MCF 10A (cell line): ENCODE data around the gene HHIPL2. TPM values are rescaled to one million over a fixed set of nuclear protein-coding genes. Genes with fewer than 3 reads are reported as not detected.

ENCODE experiments used
- Bru-seq: library from RNA; stranded (reverse); fragments of 400-500 nt; gene quantifications from one replicate; lab custom pipeline; 2021; lab: Mats Ljungman, UMichigan
- BruChase-seq, 2 experiments: library from RNA; stranded (reverse); fragments of 400-500 nt; gene quantifications; one replicate each; lab custom pipeline; 2021; lab: Mats Ljungman, UMichigan
- BruUV-seq: library from RNA; stranded (reverse); fragments of 400-500 nt; replicated peaks from 2 replicates; lab custom pipeline; 2021; lab: Mats Ljungman, UMichigan
- CTCF ChIA-PET: fragments of 300-600 bp; sonication (Branson Sonifier 250); formaldehyde crosslinking; extraction: SDS; loops from one replicate; lab custom pipeline; 2021; ENCODE audit warnings: antibody characterized with exemption, inconsistent platforms; lab: Yijun Ruan, JAX
- POLR2A ChIA-PET: fragments of 300-600, 350-650 bp; sonication (Branson Sonifier 250); formaldehyde crosslinking; extraction: SDS; loops from one replicate; lab custom pipeline; 2020; ENCODE audit warnings: antibody characterized with exemption, inconsistent platforms; lab: Yijun Ruan, JAX
- DNase-seq: peaks from one replicate; pipeline ENCODE4 v3.0.0-alpha.2; 2018; ENCODE audit not compliant: unreplicated experiment
- H3K27ac Mint-ChIP-seq: one replicate; pipeline ENCODE4 v1.8.0; 2022; ENCODE audit warnings: mild to moderate bottlenecking, low read depth, mixed read lengths; ENCODE audit not compliant: unreplicated experiment
- H3K27me3 Mint-ChIP-seq: one replicate; pipeline ENCODE4 v1.8.0; 2022; ENCODE audit warnings: mixed read lengths; ENCODE audit not compliant: insufficient read depth, unreplicated experiment
- H3K36me3 Mint-ChIP-seq: one replicate; pipeline ENCODE4 v1.8.0; 2022; ENCODE audit warnings: mild to moderate bottlenecking, moderate library complexity, mixed read lengths; ENCODE audit not compliant: insufficient read depth, unreplicated experiment
- H3K4me1 Mint-ChIP-seq: one replicate; pipeline ENCODE4 v1.8.0; 2022; ENCODE audit warnings: mixed read lengths; ENCODE audit not compliant: insufficient read depth, unreplicated experiment
- H3K4me3 Mint-ChIP-seq: one replicate; pipeline ENCODE4 v1.8.0; 2022; ENCODE audit warnings: mild to moderate bottlenecking, moderate library complexity, mixed read lengths; ENCODE audit not compliant: unreplicated experiment
- H3K9me3 Mint-ChIP-seq: one replicate; pipeline ENCODE4 v1.8.0; 2022; ENCODE audit warnings: mixed read lengths; ENCODE audit not compliant: unreplicated experiment
- CTCF ChIP-seq: fragments of 200-600 bp; IDR thresholded peaks from one replicate; pipeline ENCODE4 v1.8.0; 2022; ENCODE audit warnings: antibody characterized with exemption, mild to moderate bottlenecking; ENCODE audit not compliant: unreplicated experiment
- intact Hi-C: fragments of 100-400 bp; cut with micrococcal nuclease; formaldehyde crosslinking; loops from 2 replicates; pipeline ENCODE4 v1.14.1; 2022
- long read RNA-seq: library from polyadenylated mRNA; stranded (forward); transcript quantifications from one replicate; pipeline ENCODE4 v2.0.0, GENCODE V29; 2022
- total RNA-seq: library from RNA; stranded (reverse); gene quantifications from 2 replicates; pipeline ENCODE4 v1.2.3, GENCODE V29; 2022

Gene HHIPL2
- 1.1 and 1.7 TPM in 2 replicates for total RNA-seq
- Bru-seq, nascent RNA, result percentile 34 among the genes with signal in this experiment
- percentile 55 among the genes with signal in this experiment for BruChase-seq, experiment 1, labeled RNA remaining after a 6-hour chase
- percentile 41 among the genes with signal in this experiment for BruChase-seq, experiment 2, labeled RNA remaining after a 2-hour chase
- long read RNA-seq, result 0 reads

GRCh38 chr1:222547944-222548671 lies at the start of gene HHIPL2:
TSS of gene HHIPL2 (minus strand) at chr1:222548104. CDS start at chr1:222548044, 60 bp downstream.
- POLR2A ChIA-PET, result interaction anchor here (0.9 to 2.9 kb wide), 7 partner anchors 11 to 83 kb away, joined by 3 to 46 read pairs (median 10); partner anchors contain the start of gene TAF1A
- Mint-ChIP-seq H3K4me3 (peak within 1 kb of the TSS; percentile 46), H3K4me1 (peaks cover 26% of the 10 kb centered on the region), H3K27me3 (no peaks in the 10 kb centered on the region), H3K27ac (peak within 1 kb of the TSS; percentile 5), H3K36me3 (no peaks in the 10 kb centered on the region), H3K9me3 (no peaks in the 10 kb centered on the region)
- BruUV-seq, result no TSS peak
- peak; percentile 20 for DNase-seq
- intact Hi-C loops, result loop anchor here (1.0 kb wide), 1 partner anchor 83 kb away; no protein-coding TSS in a partner anchor
- no peak for TF ChIP-seq CTCF
- CTCF ChIA-PET, result interaction anchor here (0.5 to 2.8 kb wide), 9 partner anchors 8 to 180 kb away, joined by 3 to 25 read pairs (median 5); no protein-coding TSS in a partner anchor

- H3K4me3 Mint-ChIP-seq, result no peak overlapping the region
- no peak for TF ChIP-seq CTCF
- H3K4me1 Mint-ChIP-seq, result peaks cover 23% of the 10 kb centered on the region
- no peaks in the 10 kb centered on the region for H3K27me3 Mint-ChIP-seq
- intact Hi-C loops, result no loop called here
- no peaks in the 10 kb centered on the region for H3K36me3 Mint-ChIP-seq
- peaks cover 9% of the 10 kb centered on the region for H3K9me3 Mint-ChIP-seq
- no peak for DNase-seq
- no TSS peak for BruUV-seq
- H3K27ac Mint-ChIP-seq, result no peak overlapping the region
- CTCF ChIA-PET, result interaction anchor here (0.9 kb wide), 1 partner anchor 20 kb away, joined by 3 read pairs; no protein-coding TSS in a partner anchor
- POLR2A ChIA-PET, result interaction anchor here (0.7 kb wide), 1 partner anchor 189 kb away, joined by 3 read pairs; no protein-coding TSS in a partner anchor
Measured at GRCh38 chr1:222596696-222597095, 48.8 kb upstream of the HHIPL2 start.

- Mint-ChIP-seq H3K4me3 (no peak overlapping the region), H3K27ac (no peak overlapping the region), H3K9me3 (peaks cover 9% of the 10 kb centered on the region), H3K4me1 (peaks cover 17% of the 10 kb centered on the region), H3K27me3 (no peaks in the 10 kb centered on the region), H3K36me3 (no peaks in the 10 kb centered on the region)
- TF ChIP-seq CTCF, result no peak
- ChIA-PET POLR2A (interaction anchor here (0.6 to 1.1 kb wide), 4 partner anchors 22 to 953 kb away, joined by 3 to 4 read pairs (median 4); no protein-coding TSS in a partner anchor), CTCF (interaction anchor here (1.0 to 2.1 kb wide), 3 partner anchors 13 to 129 kb away, joined by 3 to 9 read pairs (median 8); no protein-coding TSS in a partner anchor)
- intact Hi-C loops, result no loop called here
- BruUV-seq, result no TSS peak
- DNase-seq, result no peak
Measured at GRCh38 chr1:222594789-222595188, 46.9 kb upstream of the HHIPL2 start.
